HG02970 (cell line): Measurements from ENCODE around the gene MCOLN3.
"Not testable (repeated sequence)": the region's sequence is repeated elsewhere in the genome, so short reads cannot be mapped to it uniquely, and the experiment has no call there.

Experiments
- ATAC-seq: cut with Tn5 transposase; IDR thresholded peaks from one replicate; pipeline ENCODE4 v1.9.1; 2021; ENCODE audit warnings: mild to moderate bottlenecking, moderate library complexity, moderate number of reproducible peaks; ENCODE audit not compliant: unreplicated experiment, low FRiP score

The MCOLN3 gene

DNA sequence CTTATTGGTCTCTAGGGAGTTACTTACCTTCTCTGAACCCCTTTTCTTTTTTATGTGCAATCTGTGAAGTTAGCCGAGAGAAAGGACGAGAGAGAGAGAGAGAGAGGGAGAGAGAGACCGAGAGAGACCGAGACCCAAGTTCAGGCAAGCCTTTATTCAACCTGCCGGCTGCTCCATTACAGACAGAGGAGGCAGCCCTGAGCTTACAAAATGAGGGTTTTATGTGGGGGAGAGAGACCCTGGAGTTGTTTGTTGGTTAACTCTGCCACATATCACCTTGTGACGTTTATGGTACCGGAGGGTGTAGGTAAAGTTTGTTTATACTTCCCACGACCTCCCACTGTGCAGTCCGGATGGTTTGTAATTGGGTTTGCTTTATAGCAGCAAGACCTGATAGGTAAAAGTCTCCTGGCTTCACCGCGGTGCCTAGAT lies 1.5 kb upstream of the MCOLN3 start:
- ATAC-seq = no peak

GRCh38 chr1:85047472-85048295 lies 616 bp downstream of the MCOLN3 start:
- peak; percentile 41 for ATAC-seq

DNA sequence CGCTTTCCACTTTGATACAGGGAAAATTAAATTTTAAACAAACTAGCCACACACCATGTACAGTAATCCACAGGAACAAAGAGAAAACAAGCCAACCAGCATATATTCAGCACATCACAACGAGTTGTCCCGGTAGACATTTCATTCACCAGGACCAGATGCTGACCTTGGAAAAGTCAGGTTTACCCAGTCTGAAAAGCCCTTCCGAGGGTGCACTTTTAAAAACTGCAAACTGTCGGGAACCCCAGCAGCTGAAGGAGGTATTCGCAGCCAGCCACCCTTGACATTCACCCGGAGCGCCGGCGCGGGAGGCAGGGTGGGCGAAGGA lies 1.2 kb downstream of the MCOLN3 start:
- no peak for ATAC-seq

GRCh38 chr1:85042413-85042812 lies 5.9 kb downstream of the MCOLN3 start:
- ATAC-seq = no peak

DNA sequence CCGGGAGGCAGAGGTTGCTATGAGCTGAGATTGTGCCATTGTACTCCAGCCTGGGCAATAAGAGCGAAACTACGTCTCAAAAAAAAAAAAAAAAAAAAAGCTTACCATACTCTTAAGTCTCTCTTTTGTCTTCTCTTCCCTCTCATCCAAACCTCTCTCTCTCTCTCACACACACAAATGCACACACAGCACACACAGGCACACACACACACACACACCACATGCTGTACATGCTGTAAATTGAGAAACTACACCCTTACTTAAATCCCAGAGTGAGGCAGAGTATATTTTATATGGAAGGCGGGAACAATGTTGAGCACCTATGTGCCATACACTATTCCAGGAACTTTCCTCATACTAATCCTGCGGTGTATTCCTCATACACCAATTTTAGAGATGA lies 6.5 kb downstream of the MCOLN3 start:
- no peak for ATAC-seq

DNA sequence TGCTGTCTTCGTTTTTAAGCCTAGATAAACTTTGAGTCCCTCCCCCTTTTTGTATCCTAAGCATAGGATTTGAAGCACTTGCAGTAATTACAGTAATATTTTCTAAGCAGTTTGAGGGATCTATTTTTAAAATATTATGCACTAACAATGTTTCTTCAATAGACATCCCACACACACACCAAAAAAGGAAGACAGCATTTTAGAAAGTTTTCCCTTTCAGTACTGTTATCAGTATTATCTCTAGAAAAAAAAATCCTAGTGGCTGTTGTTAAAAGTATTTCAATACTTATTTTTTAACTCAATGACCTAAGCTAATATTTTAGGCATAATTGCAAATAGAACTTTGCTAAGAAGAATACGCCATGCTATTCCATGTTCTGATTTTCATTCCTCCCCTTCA lies 15.1 kb downstream of the MCOLN3 start:
- no peak for ATAC-seq

GRCh38 chr1:85030536-85030935 lies 17.8 kb downstream of the MCOLN3 start:
- ATAC-seq = no peak

DNA sequence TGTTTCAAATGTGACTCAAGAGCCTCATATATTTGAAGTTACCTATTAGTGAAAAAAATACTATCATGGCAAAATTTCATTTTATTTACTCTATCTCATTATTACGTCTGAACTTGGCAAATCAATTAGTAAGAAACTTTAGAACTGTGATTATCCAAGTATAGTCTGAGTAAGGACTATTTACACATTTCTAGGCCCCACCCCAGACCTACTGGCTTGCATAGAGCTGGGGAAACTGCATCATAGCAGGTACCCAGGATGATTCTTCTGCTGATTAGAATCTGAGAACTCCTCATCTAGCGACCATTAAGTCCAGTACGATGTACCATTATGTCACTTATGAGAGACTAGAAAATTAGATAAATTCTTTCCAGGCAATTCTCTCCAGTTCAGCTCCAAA lies 20.1 kb downstream of the MCOLN3 start:
- ATAC-seq = no peak

GRCh38 chr1:85027242-85027983 lies 20.9 kb downstream of the MCOLN3 start:
- no peak for ATAC-seq

DNA sequence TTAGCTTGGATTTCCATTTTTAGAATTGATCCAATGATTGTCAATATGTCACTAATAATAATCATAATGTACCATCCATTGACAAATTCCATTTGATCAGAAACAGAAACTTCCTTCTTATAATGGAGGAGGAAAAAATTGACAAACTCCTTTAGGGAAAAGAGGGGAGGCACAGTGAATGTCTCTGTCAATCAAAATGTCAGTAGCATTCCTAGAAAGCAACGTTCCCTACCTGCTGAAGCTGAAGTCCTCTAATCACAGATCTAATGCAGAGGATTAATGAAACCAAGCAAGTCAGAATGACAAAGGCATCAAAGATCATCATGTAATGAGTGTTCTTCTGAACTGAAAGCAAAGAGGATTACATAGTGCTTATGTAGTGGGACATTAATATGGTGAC lies 22.4 kb downstream of the MCOLN3 start:
- ATAC-seq = no peak

DNA sequence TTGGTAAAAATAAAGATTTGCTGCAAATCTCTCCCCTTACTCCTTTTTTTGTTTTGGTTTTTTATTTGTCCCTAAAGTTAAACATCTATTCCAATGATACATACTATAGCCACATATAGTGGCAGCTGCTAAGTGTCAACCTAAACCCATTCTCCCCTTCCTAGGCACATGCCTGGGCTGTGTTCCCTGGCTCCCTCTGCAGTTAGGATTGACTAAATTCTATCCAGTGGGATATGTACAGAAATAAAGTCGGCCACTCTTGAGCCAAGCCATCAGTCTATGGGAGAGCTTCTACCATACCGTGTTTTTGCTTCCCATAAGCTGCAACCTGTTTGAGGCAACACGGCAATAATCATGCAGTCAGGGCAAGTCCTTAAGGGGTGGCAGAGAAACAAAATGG lies 23.6 kb downstream of the MCOLN3 start:
- ATAC-seq = no peak

DNA sequence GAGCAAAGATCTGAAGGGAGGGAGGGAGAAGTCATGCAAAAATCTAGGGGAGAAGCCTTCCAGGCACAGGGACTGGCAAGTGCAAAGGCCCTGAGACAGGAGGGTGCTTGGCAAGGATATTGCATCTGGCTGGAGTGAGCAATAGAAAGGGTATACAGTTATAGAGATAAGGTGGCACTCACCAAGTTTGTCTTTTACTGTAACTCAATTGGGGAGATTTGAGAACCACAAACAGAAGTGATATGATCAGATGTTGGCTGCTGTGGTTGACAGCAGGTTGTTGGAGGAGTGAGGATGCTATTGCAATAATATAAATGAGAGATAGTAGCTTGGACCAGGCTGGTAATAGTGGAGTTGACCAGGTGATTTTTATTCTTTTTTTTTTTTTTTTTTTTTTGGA lies 25.6 kb downstream of the MCOLN3 start:
- no peak for ATAC-seq

DNA sequence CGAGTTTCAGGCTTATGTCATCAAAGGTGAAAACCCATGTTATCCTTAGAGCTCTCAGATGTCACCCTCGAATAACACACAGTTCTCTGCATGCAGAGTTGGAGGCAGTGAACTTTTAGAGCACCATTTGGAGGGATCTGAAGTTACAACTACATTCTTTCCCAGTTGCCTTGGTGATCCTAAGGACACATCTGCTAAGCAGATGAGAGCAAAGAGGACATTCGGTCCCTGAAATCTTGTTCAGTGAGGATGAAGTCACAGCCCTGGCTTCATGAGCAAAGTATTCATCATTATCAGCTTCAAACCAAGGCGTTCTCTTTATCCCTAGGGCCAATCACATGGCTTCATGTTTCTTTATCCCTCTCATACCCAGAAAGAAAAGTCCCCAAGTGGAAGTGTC lies 28.3 kb downstream of the MCOLN3 start:
- ATAC-seq = no peak

DNA sequence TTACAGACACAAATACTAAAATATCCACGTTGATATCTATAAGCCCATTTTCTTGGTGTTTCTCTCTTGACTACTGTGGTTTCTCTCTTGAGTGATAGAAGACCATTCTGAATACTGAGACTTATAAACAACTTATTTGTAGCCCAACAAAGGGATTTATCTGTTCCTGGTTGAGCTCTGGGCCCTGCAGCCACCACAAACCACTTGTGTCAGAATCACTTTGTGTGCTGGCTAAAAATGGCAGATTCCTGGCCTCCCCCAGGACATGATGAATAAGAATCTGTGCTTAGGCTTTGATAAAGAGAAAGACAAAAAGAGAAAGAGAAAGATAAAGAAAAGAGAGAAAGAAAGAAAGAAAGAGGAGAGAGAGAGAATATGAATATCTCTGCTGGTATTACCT lies 32.5 kb downstream of the MCOLN3 start:
- ATAC-seq = no peak

DNA sequence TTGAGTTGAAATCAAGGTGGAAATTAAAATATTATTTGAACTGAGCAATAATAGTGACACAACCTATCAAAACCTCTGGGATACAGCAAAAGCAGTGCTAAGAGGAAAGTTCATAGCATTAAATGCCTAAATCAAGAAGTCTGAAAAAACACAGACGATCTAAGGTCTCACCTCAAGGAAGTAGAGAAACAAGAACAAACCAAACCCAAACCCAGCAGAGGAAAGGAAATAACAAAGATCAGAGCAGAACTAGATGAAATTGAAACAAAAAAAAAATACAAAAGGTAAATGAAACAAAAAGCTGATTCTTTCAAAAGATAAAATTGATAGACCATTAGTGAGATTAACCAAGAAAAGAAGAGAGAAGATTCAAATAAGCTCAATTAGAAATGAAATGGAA lies 42.7 kb downstream of the MCOLN3 start:
- ATAC-seq = not testable (repeated sequence)

- ATAC-seq = no peak
Observed at GRCh38 chr1:85001742-85002141, 46.6 kb downstream of the MCOLN3 start.

- ATAC-seq = no peak
Observed at GRCh38 chr1:84998642-84999280, 49.5 kb downstream of the MCOLN3 start.

GRCh38 chr1:84997667-84998600 lies 50.4 kb downstream of the MCOLN3 start:
- no peak for ATAC-seq

- peak; percentile 47 for ATAC-seq
Observed at GRCh38 chr1:84996846-84997666, 51.2 kb downstream of the MCOLN3 start, which contains the start of gene MCOLN2. Gene MCOLN2 (minus strand): TSS chr1:84997113. CDS start chr1:84996872, 241 bp downstream.
